Measurements from ENCODE around the gene OR56A1. TPM values are rescaled to one million over a fixed set of nuclear protein-coding genes. Genes with fewer than 3 reads are reported as not detected.

Gene OR56A1

GRCh38 chr11:5986885-5987284, 43.7 kb downstream of the OR56A1 start, which contains the start of gene OR52L1:
Gene OR52L1 (minus strand): TSS chr11:5986985. CDS start chr11:5986930, 55 bp downstream.
- H3K4me1 ChIP-seq (ENCODE audit: control insufficient read depth, insufficient read depth, low read length), result no peaks in the 10 kb centered on the region
- no peaks in the 10 kb centered on the region for H3K27me3 ChIP-seq (ENCODE audit: control insufficient read depth, insufficient read depth, low read length)
- H3K9me3 ChIP-seq (replicated peaks; ENCODE audit: low read length), result no peaks in the 10 kb centered on the region
- no peaks in the 10 kb centered on the region for H3K36me3 ChIP-seq (ENCODE audit: insufficient read depth, low read length)
- H3K4me2 ChIP-seq (ENCODE audit: low read length), result no peak within 1 kb of the TSS
- no peak within 1 kb of the TSS for H3K9ac ChIP-seq (ENCODE audit: low read depth, low read length)
- H3K4me3 ChIP-seq (ENCODE audit: low read length), result no peak within 1 kb of the TSS

GRCh38 chr11:5983443-5983842, 47.1 kb downstream of the OR56A1 start:
- no peak overlapping the region for H3K4me3 ChIP-seq (ENCODE audit: low read length)
- H3K4me2 ChIP-seq (ENCODE audit: low read length), result no peak overlapping the region
- H3K27me3 ChIP-seq (ENCODE audit: control insufficient read depth, insufficient read depth, low read length), result no peaks in the 10 kb centered on the region
- no peaks in the 10 kb centered on the region for H3K4me1 ChIP-seq (ENCODE audit: control insufficient read depth, insufficient read depth, low read length)
- no peaks in the 10 kb centered on the region for H3K36me3 ChIP-seq (ENCODE audit: insufficient read depth, low read length)
- H3K9me3 ChIP-seq (replicated peaks; ENCODE audit: low read length), result no peaks in the 10 kb centered on the region
- H3K9ac ChIP-seq (ENCODE audit: low read depth, low read length), result no peak overlapping the region

GRCh38 chr11:5973530-5973929, 57.0 kb downstream of the OR56A1 start:
- no peak overlapping the region for H3K9ac ChIP-seq (ENCODE audit: low read depth, low read length)
- no peak overlapping the region for H3K4me2 ChIP-seq (ENCODE audit: low read length)
- no peaks in the 10 kb centered on the region for H3K4me1 ChIP-seq (ENCODE audit: control insufficient read depth, insufficient read depth, low read length)
- no peaks in the 10 kb centered on the region for H3K27me3 ChIP-seq (ENCODE audit: control insufficient read depth, insufficient read depth, low read length)
- H3K4me3 ChIP-seq (ENCODE audit: low read length), result no peak overlapping the region
- no peaks in the 10 kb centered on the region for H3K36me3 ChIP-seq (ENCODE audit: insufficient read depth, low read length)
- H3K9me3 ChIP-seq (replicated peaks; ENCODE audit: low read length), result no peaks in the 10 kb centered on the region

Small RNA genes within 50 kb of the gene (small RNA-seq; reads per million reads assigned to genes)
- not detected for gene RNA5SP329

Data from skeletal muscle satellite cell (primary cell).